GM23338 (cell line): ENCODE data around the gene PHKB. TPM values are rescaled to one million over a fixed set of nuclear protein-coding genes. Genes with fewer than 3 reads are reported as not detected.
"Not testable (repeated sequence)": the region's sequence is repeated elsewhere in the genome, so short reads cannot be mapped to it uniquely, and the experiment has no call there.

ENCODE experiments used
- ATAC-seq: fragments of 200-7000 bp; cut with Tn5 transposase; 3 replicates; pipeline ENCODE4 v1.9.1; 2020
- DNase-seq: peaks from one replicate; pipeline ENCODE4 v3.0.0-alpha.2; 2015; ENCODE audit warnings: low spot score
- H2AFZ ChIP-seq: fragments of 200-600 bp; sonication (generic); 2 replicates; pipeline ENCODE4 v1.8.0; 2016; ENCODE audit warnings: antibody characterized with exemption, mild to moderate bottlenecking, moderate library complexity
- H3F3A ChIP-seq: fragments of 200-600 bp; sonication (generic); replicated peaks from 2 replicates; pipeline ENCODE4 v1.8.0; 2017; ENCODE audit warnings: antibody characterized with exemption, mixed run types, low read depth
- H3K27ac ChIP-seq: fragments of 200-600 bp; sonication (generic); 2 replicates; pipeline ENCODE4 v1.6.1; 2016; ENCODE audit warnings: low read depth
- H3K27me3 ChIP-seq: fragments of 200-600 bp; sonication (generic); 2 replicates; pipeline ENCODE4 v1.8.0; 2016; ENCODE audit warnings: mild to moderate bottlenecking, mixed run types, moderate library complexity; ENCODE audit not compliant: insufficient read depth
- H3K36me3 ChIP-seq: fragments of 200-600 bp; sonication (generic); 2 replicates; pipeline ENCODE4 v1.8.0; 2016; ENCODE audit warnings: mild to moderate bottlenecking; ENCODE audit not compliant: insufficient read depth
- H3K4me1 ChIP-seq: fragments of 200-600 bp; sonication (generic); 2 replicates; pipeline ENCODE4 v1.8.0; 2016; ENCODE audit warnings: mild to moderate bottlenecking, moderate library complexity; ENCODE audit not compliant: insufficient read depth
- H3K4me2 ChIP-seq: fragments of 200-600 bp; sonication (generic); 2 replicates; pipeline ENCODE4 v1.7.1; 2017; ENCODE audit warnings: mixed run types
- H3K4me3 ChIP-seq: fragments of 200-600 bp; sonication (generic); 2 replicates; pipeline ENCODE4 v1.6.1; 2016; ENCODE audit warnings: mixed run types
- H3K79me2 ChIP-seq: fragments of 200-600 bp; sonication (generic); replicated peaks from 2 replicates; pipeline ENCODE4 v1.8.0; 2017; ENCODE audit warnings: mild to moderate bottlenecking; ENCODE audit not compliant: insufficient read depth
- H3K9me2 ChIP-seq: fragments of 200-600 bp; sonication (generic); 2 replicates; pipeline ENCODE4 v1.8.0; 2017; ENCODE audit not compliant: insufficient read depth
- H4K20me1 ChIP-seq: fragments of 200-600 bp; sonication (generic); replicated peaks from 2 replicates; pipeline ENCODE4 v1.8.0; 2017; ENCODE audit warnings: mild to moderate bottlenecking; ENCODE audit not compliant: insufficient read depth
- H3K27ac Mint-ChIP-seq: 2 replicates; pipeline ENCODE4 v1.8.0; 2020; ENCODE audit warnings: inconsistent platforms, mild to moderate bottlenecking, moderate library complexity, mixed read lengths
- H3K27me3 Mint-ChIP-seq: 3 replicates; pipeline ENCODE4 v1.8.0; 2022; ENCODE audit warnings: low read depth, mild to moderate bottlenecking, moderate library complexity, mixed read lengths, inconsistent platforms; ENCODE audit not compliant: insufficient read depth, poor library complexity
- H3K36me3 Mint-ChIP-seq: 3 replicates; pipeline ENCODE4 v1.8.0; 2021; ENCODE audit warnings: low read depth, mild to moderate bottlenecking, inconsistent platforms, moderate library complexity, mixed read lengths
- H3K4me1 Mint-ChIP-seq: 3 replicates; pipeline ENCODE4 v1.8.0; 2020; ENCODE audit warnings: mild to moderate bottlenecking, inconsistent platforms, mixed read lengths
- H3K4me3 Mint-ChIP-seq: 3 replicates; pipeline ENCODE4 v1.8.0; 2021; ENCODE audit warnings: moderate library complexity, mild to moderate bottlenecking, inconsistent platforms, mixed read lengths
- H3K9me3 Mint-ChIP-seq: 3 replicates; pipeline ENCODE4 v1.8.0; 2020; ENCODE audit warnings: moderate library complexity, mild to moderate bottlenecking, inconsistent platforms, mixed read lengths
- polyA plus RNA-seq: library from polyadenylated mRNA; unstranded; fragments of >200 nt; fragmentation: Nextera tagmentation; extraction: Ambion mirVana; gene quantifications from 2 replicates; pipeline ENCODE4 v1.2.1, GENCODE V29; 2016
- total RNA-seq: library from RNA; depleted of rRNA; stranded (reverse); fragments of >200 nt; shearing (Covaris generic); gene quantifications from 2 replicates; pipeline ENCODE4 v1.2.3, GENCODE V29; 2014

PHKB gene
- total and polyA plus RNA-seq, 2 experiments from 2014 or later: 20.3 to 57.3 TPM

DNA sequence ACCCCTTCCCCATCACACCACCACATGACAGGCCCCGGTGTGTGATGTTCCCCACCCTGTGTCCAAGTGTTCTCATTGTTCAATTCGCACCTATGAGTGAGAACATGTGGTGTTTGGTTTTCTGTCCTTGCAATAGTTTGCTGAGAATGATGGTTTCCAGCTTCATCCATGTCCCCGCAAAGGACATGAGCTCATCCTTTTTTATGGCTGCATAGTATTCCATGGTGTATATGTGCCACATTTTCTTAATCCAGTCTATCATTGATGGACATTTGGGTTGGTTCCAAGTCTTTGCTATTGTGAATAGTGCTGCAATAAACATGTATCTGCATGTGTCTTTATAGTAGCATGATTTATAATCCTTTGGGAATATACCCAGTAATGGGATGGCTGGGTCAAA is 80.0 kb downstream of the PHKB start:
- H3K36me3 ChIP-seq: peaks cover 15% of the 10 kb centered on the region
- H3F3A ChIP-seq, H3K9me2 ChIP-seq, H3K4me3 Mint-ChIP-seq, H2AFZ ChIP-seq, H3K27ac Mint-ChIP-seq, H3K27me3 ChIP-seq, ATAC-seq, H3K27me3 Mint-ChIP-seq, H3K4me3 ChIP-seq, H3K4me2 ChIP-seq, H3K4me1 ChIP-seq, H3K4me1 Mint-ChIP-seq, H4K20me1 ChIP-seq, H3K79me2 ChIP-seq, DNase-seq, H3K27ac ChIP-seq: not testable (repeated sequence)
- peaks cover 60% of the 10 kb centered on the region for H3K9me3 Mint-ChIP-seq
- H3K36me3 Mint-ChIP-seq: peaks cover 63% of the 10 kb centered on the region

DNA sequence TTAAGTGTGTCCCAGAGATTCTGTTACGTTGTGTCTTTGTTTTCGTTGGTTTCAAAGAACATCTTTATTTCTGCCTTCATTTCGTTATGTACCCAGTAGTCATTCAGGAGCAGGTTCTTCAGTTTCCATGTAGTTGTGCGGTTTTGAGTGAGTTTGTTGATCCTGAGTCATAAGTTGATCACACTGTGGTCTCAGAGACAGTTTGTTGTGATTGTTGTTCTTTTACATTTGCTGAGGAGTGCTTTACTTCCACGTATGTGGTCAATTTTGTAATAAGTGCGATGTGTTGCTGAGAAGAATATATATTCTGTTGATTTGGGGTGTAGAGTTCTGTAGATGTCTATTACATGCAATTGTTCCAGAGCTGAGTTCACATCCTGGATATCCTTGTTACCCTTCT is 83.1 kb downstream of the PHKB start:
- H2AFZ ChIP-seq, ATAC-seq, H3F3A ChIP-seq, H3K4me3 Mint-ChIP-seq, H3K9me2 ChIP-seq, H3K4me1 ChIP-seq, H3K79me2 ChIP-seq, H3K4me3 ChIP-seq, DNase-seq, H3K4me2 ChIP-seq, H4K20me1 ChIP-seq, H3K27me3 ChIP-seq, H3K27me3 Mint-ChIP-seq, H3K4me1 Mint-ChIP-seq, H3K27ac Mint-ChIP-seq, H3K27ac ChIP-seq: not testable (repeated sequence)
- H3K36me3 ChIP-seq: peaks cover 12% of the 10 kb centered on the region
- H3K36me3 Mint-ChIP-seq: peaks cover 80% of the 10 kb centered on the region
- H3K9me3 Mint-ChIP-seq: peaks cover 78% of the 10 kb centered on the region

DNA sequence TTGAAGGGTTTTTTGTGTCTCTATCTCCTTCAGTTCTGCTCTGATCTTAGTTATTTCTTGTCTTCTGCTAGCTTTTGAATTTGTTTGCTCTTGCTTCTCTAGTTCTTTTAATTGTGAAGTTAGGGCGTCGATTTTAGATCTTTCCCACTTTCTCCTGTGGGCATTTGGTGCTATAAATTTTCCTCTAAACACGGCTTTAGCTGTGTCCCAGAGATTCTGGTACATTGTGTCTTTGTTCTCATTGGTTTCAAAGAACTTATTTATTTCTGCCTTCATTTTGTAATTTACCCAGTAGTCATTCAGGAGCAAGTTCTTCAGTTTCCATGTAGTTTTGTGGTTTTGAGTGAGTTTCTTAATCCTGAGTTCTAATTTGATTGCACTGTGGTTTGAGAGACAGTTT is 90.1 kb downstream of the PHKB start:
- H3K27ac ChIP-seq, H3K4me2 ChIP-seq, H3K4me3 Mint-ChIP-seq, H4K20me1 ChIP-seq, H3K4me3 ChIP-seq, H3K36me3 ChIP-seq, H3K27ac Mint-ChIP-seq, H3K4me1 ChIP-seq, H3K9me2 ChIP-seq, H3K27me3 Mint-ChIP-seq, H3K27me3 ChIP-seq, H3K79me2 ChIP-seq, H3K4me1 Mint-ChIP-seq, DNase-seq, H2AFZ ChIP-seq, H3F3A ChIP-seq, ATAC-seq: not testable (repeated sequence)
- H3K36me3 Mint-ChIP-seq: peaks cover 77% of the 10 kb centered on the region
- H3K9me3 Mint-ChIP-seq: peaks cover 36% of the 10 kb centered on the region

GRCh38 chr16:47551767-47552166 is 90.6 kb downstream of the PHKB start:
- H3K27ac ChIP-seq, H3K27me3 ChIP-seq, H3K4me2 ChIP-seq, H3K9me2 ChIP-seq, DNase-seq, ATAC-seq, H2AFZ ChIP-seq, H3K27ac Mint-ChIP-seq, H3K4me1 ChIP-seq, H3F3A ChIP-seq, H3K36me3 ChIP-seq, H3K4me3 ChIP-seq, H3K4me1 Mint-ChIP-seq, H3K27me3 Mint-ChIP-seq, H4K20me1 ChIP-seq, H3K79me2 ChIP-seq, H3K4me3 Mint-ChIP-seq: not testable (repeated sequence)
- H3K36me3 Mint-ChIP-seq: peaks cover 71% of the 10 kb centered on the region
- H3K9me3 Mint-ChIP-seq: peaks cover 31% of the 10 kb centered on the region
